HEK293T (cell line): Measurements from ENCODE around the gene LMNTD1.

Experiments
- BHLHE40 ChIP-seq: fragments of 450-650 bp; IDR thresholded peaks from 2 replicates; pipeline ENCODE4 v1.6.1; 2016; ENCODE audit warnings: mild to moderate bottlenecking, moderate library complexity, borderline replicate concordance
- CTBP1 ChIP-seq: fragments of 450-650 bp; IDR thresholded peaks from 2 replicates; pipeline ENCODE4 v1.6.1; 2016; ENCODE audit warnings: borderline replicate concordance
- ELF4 ChIP-seq: fragments of 450-650 bp; IDR thresholded peaks from 2 replicates; pipeline ENCODE4 v1.6.1; 2017; ENCODE audit warnings: antibody characterized with exemption
- FOXK2 ChIP-seq: fragments of 450-650 bp; IDR thresholded peaks from 2 replicates; pipeline ENCODE4 v1.6.1; 2016; ENCODE audit warnings: mild to moderate bottlenecking
- FOXM1 ChIP-seq: fragments of 450-650 bp; IDR thresholded peaks from 2 replicates; pipeline ENCODE4 v1.6.1; 2017; ENCODE audit warnings: mild to moderate bottlenecking, borderline replicate concordance
- HDGF ChIP-seq: fragments of 450-650 bp; IDR thresholded peaks from 2 replicates; pipeline ENCODE4 v1.6.1; 2017; ENCODE audit warnings: antibody characterized with exemption, borderline replicate concordance
- L3MBTL2 ChIP-seq: fragments of 450-650 bp; conservative IDR thresholded peaks from 2 replicates; pipeline ENCODE4 v1.6.1; 2016; ENCODE audit warnings: mild to moderate bottlenecking
- NFRKB ChIP-seq: fragments of 450-650 bp; IDR thresholded peaks from 2 replicates; pipeline ENCODE4 v1.6.1; 2016; ENCODE audit warnings: mild to moderate bottlenecking, moderate library complexity
- SP1 ChIP-seq: fragments of 450-650 bp; IDR thresholded peaks from 2 replicates; pipeline ENCODE4 v1.6.1; 2017
- ZNF384 ChIP-seq: fragments of 450-650 bp; IDR thresholded peaks from 2 replicates; pipeline ENCODE4 v1.6.1; 2016
- TF ChIP-seq, protein P1 (sequence below): fragments of 450-650 bp; IDR thresholded peaks from 2 replicates; pipeline ENCODE4 v1.6.1; 2016

- TF ChIP-seq BHLHE40 (no peak), SP1 (no peak), L3MBTL2 (no peak), NFRKB (no peak), FOXM1 (no peak), HDGF (no peak), FOXK2 (no peak), CTBP1 (no peak), ELF4 (no peak), ZNF384 (no peak)
- TF ChIP-seq, protein P1, sequence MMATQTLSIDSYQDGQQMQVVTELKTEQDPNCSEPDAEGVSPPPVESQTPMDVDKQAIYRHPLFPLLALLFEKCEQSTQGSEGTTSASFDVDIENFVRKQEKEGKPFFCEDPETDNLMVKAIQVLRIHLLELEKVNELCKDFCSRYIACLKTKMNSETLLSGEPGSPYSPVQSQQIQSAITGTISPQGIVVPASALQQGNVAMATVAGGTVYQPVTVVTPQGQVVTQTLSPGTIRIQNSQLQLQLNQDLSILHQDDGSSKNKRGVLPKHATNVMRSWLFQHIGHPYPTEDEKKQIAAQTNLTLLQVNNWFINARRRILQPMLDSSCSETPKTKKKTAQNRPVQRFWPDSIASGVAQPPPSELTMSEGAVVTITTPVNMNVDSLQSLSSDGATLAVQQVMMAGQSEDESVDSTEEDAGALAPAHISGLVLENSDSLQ: no peak
Observed at GRCh38 chr12:25533150-25533549, 19.9 kb downstream of the LMNTD1 start.
